SK-N-SH treated with all-trans-retinoic acid at 6 μM for 48 hours (cell line): ENCODE results near the gene MYBPC1.

Source experiments
- BACH2 ChIP-seq: fragments of 250-450 bp; sonication (Bioruptor Pico); IDR thresholded peaks from 2 replicates; pipeline ENCODE4 v1.9.0; 2021; ENCODE audit warnings: mild to moderate bottlenecking, borderline replicate concordance
- CSRNP3 ChIP-seq: fragments of 250-450 bp; sonication (Bioruptor Pico); IDR thresholded peaks from 2 replicates; pipeline ENCODE4 v1.5.1; 2021; ENCODE audit warnings: mild to moderate bottlenecking, moderate library complexity
- GLIS3 ChIP-seq: fragments of 250-450 bp; sonication (Bioruptor Pico); IDR thresholded peaks from 2 replicates; pipeline ENCODE4 v1.5.0; 2020; ENCODE audit warnings: mild to moderate bottlenecking, moderate library complexity
- POU6F1 ChIP-seq: fragments of 250-450 bp; sonication (Bioruptor Pico); IDR thresholded peaks from 2 replicates; pipeline ENCODE4 v1.8.0; 2021; ENCODE audit warnings: low read depth, mild to moderate bottlenecking, moderate library complexity, borderline replicate concordance
- RARB ChIP-seq: fragments of 250-450 bp; sonication (Bioruptor Pico); IDR thresholded peaks from 2 replicates; pipeline ENCODE4 v1.8.0; 2021; ENCODE audit warnings: mild to moderate bottlenecking, moderate library complexity
- TCF4 ChIP-seq: fragments of 250-450 bp; sonication (Bioruptor Pico); IDR thresholded peaks from 2 replicates; pipeline ENCODE4 v1.8.0; 2021; ENCODE audit warnings: mild to moderate bottlenecking, moderate library complexity, borderline replicate concordance
- TOX ChIP-seq: fragments of 250-450 bp; sonication (Bioruptor Pico); IDR thresholded peaks from 2 replicates; pipeline ENCODE4 v1.8.0; 2021; ENCODE audit warnings: mild to moderate bottlenecking, moderate library complexity, borderline replicate concordance
- TSHZ2 ChIP-seq: fragments of 250-450 bp; sonication (Bioruptor Pico); IDR thresholded peaks from 2 replicates; pipeline ENCODE4 v1.5.0; 2020; ENCODE audit warnings: mild to moderate bottlenecking, moderate library complexity
- ZC3H10 ChIP-seq: fragments of 250-450 bp; sonication (Bioruptor Pico); IDR thresholded peaks from 2 replicates; pipeline ENCODE4 v1.5.1; 2021; ENCODE audit warnings: mild to moderate bottlenecking, moderate library complexity
- ZFP30 ChIP-seq: fragments of 450-650 bp; formaldehyde crosslinking; IDR thresholded peaks from 2 replicates; pipeline ENCODE4 v1.5.0; 2022; ENCODE audit warnings: mild to moderate bottlenecking, moderate library complexity
- ZNF565 ChIP-seq: fragments of 450-650 bp; formaldehyde crosslinking; conservative IDR thresholded peaks from 2 replicates; pipeline ENCODE4 v1.5.0; 2020; ENCODE audit warnings: low read depth, mild to moderate bottlenecking, moderate library complexity
- TF ChIP-seq, protein P1 (sequence below): fragments of 250-450 bp; sonication (Bioruptor Pico); IDR thresholded peaks from 2 replicates; pipeline ENCODE4 v1.8.0; 2020; ENCODE audit warnings: mild to moderate bottlenecking, moderate library complexity, borderline replicate concordance

DNA sequence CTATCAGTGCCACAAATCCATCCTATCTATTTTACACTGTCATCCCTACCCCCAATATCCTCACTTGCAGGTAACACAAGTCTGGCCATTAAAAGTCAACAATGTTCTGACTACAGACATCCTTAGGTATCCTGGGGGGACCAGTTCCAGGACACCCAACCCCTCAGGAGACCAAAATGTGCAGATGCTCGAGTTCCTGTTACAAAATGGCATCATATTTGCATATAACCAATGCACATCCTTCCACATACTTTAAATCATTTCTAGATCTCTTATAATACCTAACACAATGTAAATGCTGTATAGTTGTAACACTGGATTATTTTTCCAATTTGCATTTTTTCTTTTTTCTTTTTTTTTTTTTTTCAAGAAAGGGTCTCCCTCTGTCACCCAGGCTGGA lies 137.5 kb downstream of the MYBPC1 start:
- TF ChIP-seq TCF4 (CRISPR knock-in tag) (no peak), TOX (CRISPR knock-in tag) (no peak), BACH2 (no peak), TSHZ2 (CRISPR knock-in tag) (no peak), ZC3H10 (CRISPR knock-in tag) (no peak), ZNF565 (CRISPR knock-in tag) (no peak), GLIS3 (no peak), CSRNP3 (CRISPR knock-in tag) (no peak), RARB (CRISPR knock-in tag) (no peak), POU6F1 (no peak), ZFP30 (CRISPR knock-in tag) (no peak)
- TF ChIP-seq, protein P1, sequence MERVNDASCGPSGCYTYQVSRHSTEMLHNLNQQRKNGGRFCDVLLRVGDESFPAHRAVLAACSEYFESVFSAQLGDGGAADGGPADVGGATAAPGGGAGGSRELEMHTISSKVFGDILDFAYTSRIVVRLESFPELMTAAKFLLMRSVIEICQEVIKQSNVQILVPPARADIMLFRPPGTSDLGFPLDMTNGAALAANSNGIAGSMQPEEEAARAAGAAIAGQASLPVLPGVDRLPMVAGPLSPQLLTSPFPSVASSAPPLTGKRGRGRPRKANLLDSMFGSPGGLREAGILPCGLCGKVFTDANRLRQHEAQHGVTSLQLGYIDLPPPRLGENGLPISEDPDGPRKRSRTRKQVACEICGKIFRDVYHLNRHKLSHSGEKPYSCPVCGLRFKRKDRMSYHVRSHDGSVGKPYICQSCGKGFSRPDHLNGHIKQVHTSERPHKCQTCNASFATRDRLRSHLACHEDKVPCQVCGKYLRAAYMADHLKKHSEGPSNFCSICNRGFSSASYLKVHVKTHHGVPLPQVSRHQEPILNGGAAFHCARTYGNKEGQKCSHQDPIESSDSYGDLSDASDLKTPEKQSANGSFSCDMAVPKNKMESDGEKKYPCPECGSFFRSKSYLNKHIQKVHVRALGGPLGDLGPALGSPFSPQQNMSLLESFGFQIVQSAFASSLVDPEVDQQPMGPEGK (CRISPR knock-in tag): no peak
